ENCODE results near the gene ADAMTS12.

DNA sequence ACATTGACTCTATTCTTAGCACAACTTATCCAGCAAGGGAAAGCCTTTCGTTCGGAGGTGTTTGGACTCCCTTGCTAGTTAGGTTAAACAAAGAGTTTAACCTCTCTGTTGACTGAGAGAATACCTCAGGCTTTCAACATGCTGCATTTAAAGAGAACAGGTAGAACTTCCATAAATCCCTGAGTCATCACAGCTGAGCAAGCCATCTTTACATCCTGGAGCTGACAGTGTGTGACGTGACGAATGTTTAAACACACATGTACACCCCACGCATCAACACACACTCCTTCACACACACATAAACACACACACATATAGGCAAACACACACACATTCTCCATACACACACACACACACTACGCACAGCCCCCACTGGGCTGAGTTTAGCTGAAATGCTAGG lies 152.8 kb downstream of the ADAMTS12 start:
- TF ChIP-seq POLR2A (IDR thresholded peaks at IDR 0.05) = no peak
- TF ChIP-seq, protein P1, sequence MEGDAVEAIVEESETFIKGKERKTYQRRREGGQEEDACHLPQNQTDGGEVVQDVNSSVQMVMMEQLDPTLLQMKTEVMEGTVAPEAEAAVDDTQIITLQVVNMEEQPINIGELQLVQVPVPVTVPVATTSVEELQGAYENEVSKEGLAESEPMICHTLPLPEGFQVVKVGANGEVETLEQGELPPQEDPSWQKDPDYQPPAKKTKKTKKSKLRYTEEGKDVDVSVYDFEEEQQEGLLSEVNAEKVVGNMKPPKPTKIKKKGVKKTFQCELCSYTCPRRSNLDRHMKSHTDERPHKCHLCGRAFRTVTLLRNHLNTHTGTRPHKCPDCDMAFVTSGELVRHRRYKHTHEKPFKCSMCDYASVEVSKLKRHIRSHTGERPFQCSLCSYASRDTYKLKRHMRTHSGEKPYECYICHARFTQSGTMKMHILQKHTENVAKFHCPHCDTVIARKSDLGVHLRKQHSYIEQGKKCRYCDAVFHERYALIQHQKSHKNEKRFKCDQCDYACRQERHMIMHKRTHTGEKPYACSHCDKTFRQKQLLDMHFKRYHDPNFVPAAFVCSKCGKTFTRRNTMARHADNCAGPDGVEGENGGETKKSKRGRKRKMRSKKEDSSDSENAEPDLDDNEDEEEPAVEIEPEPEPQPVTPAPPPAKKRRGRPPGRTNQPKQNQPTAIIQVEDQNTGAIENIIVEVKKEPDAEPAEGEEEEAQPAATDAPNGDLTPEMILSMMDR (IDR thresholded peaks at IDR 0.05) = no peak
